SK-MEL-5 (cell line): Measurements from ENCODE around the gene GPR173. TPM values are rescaled to one million over a fixed set of nuclear protein-coding genes. Genes with fewer than 3 reads are reported as not detected.

Experiments used
- DNase-seq: peaks from one replicate; pipeline ENCODE4 v3.0.0-alpha.2; 2016; ENCODE audit warnings: low read depth, low spot score
- in situ Hi-C: cut with HindIII; loops from 2 replicates; pipeline ENCODE4 v1.10.0; 2016; ENCODE audit warnings: low sequenced_read_pairs, high pct_unique_total_duplicates, low pct_unique_long_range_greater_than_20kb
- total RNA-seq: library from RNA; depleted of rRNA; stranded (reverse); fragments of >200 nt; shearing (Covaris generic); gene quantifications from 2 replicates; pipeline ENCODE4 v1.2.3, GENCODE V29; 2014

Gene GPR173
- total RNA-seq, 1 experiment from 2014 or later, result not detected

DNA sequence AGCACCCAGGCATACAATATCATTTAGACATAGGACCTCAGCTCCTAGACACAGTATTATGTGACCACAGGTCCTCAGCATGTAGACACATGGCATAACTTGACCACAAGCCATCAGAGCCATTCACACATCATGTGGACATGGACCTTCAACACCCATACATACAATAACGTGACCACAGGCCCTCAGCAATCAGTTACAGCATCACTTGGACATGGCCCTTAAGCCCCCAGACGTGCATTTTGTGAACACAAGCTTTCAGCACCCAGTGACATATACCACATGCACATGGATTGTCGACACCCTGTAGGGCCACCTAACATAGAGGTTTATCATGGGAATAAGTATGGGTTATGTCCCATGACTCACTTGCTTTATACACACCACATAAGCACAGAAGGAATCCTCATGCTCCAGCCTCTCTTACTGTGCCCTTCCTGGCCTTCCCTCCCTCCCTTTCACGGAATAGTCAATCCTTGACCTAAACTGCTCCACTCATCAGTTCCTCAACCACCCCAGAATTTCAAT, 35.5 kb downstream of the GPR173 start:
- DNase-seq, result no peak
- in situ Hi-C loops, result no loop called here

DNA sequence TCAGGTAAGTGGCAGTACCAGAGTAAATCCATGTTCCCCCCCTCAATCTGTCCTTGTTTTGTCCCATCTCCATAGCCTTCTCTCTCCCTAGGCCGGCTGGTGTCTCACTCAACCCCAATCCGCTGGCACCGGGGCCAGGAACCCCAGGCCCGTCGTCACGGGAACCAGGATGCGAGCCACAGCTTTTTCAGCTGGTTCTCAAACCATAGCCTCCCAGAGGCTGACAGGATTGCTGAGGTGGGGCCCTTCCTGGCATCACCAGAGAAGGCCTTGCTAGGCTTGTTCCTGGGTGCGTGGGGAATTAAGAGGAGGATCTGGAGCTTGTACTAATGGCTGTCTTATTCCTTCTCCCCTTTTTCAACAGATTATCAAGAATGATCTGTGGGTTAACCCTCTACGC, 36.3 kb downstream of the GPR173 start:
- DNase-seq, result no peak
- in situ Hi-C loops, result no loop called here

DNA sequence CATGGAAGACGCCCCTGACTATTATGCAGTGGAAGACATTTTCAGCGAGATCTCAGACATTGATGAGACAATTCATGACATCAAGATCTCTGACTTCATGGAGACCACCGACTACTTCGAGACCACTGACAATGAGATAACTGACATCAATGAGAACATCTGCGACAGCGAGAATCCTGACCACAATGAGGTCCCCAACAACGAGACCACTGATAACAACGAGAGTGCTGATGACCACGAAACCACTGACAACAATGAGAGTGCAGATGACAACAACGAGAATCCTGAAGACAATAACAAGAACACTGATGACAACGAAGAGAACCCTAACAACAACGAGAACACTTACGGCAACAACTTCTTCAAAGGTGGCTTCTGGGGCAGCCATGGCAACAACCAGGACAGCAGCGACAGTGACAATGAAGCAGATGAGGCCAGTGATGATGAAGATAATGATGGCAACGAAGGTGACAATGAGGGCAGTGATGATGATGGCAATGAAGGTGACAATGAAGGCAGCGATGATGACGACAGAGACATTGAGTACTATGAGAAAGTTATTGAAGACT, 37.2 kb downstream of the GPR173 start:
- in situ Hi-C loops, result no loop called here
- no peak for DNase-seq

DNA sequence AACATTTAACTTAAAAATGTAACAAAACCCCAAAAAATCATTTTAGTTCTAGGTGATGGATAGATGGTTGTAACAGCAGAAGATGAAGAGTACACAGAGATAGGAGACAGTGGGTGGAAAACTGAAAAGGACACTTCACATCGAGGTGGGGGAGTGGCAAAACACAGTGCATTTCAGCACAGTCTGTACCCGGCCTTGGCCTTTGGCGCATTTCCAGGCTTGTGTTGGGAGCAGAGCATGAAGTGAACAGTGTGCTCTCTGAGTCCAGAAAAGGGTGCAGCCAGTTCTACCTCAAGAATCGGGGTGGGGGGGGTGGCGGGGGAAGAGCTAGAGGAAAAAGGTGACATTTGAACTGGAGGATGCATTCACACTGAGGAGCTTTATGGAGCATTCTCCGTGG, 37.9 kb downstream of the GPR173 start:
- in situ Hi-C loops, result no loop called here
- DNase-seq, result no peak

DNA sequence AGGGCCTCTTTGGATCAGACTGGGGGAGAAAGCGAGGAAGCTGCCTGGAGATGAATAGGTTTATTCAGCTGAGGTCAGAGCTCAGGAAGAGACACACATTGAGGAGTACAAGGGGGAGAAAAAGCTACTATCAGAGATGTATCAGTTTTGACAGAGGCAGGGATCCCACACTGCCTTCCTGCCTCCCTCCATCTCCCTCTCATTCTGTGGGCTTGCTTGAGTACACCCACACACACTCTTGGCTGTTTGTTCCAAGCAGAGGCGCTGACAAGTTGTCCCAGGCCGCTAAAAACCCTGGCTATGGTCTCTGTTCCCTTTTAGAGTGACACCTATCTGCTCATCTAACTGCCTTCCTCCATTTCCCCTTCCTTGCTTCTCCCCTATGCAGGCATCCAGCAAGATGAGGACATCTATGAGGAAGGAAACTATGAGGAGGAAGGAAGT, 38.8 kb downstream of the GPR173 start:
- in situ Hi-C loops, result no loop called here
- no peak for DNase-seq

DNA sequence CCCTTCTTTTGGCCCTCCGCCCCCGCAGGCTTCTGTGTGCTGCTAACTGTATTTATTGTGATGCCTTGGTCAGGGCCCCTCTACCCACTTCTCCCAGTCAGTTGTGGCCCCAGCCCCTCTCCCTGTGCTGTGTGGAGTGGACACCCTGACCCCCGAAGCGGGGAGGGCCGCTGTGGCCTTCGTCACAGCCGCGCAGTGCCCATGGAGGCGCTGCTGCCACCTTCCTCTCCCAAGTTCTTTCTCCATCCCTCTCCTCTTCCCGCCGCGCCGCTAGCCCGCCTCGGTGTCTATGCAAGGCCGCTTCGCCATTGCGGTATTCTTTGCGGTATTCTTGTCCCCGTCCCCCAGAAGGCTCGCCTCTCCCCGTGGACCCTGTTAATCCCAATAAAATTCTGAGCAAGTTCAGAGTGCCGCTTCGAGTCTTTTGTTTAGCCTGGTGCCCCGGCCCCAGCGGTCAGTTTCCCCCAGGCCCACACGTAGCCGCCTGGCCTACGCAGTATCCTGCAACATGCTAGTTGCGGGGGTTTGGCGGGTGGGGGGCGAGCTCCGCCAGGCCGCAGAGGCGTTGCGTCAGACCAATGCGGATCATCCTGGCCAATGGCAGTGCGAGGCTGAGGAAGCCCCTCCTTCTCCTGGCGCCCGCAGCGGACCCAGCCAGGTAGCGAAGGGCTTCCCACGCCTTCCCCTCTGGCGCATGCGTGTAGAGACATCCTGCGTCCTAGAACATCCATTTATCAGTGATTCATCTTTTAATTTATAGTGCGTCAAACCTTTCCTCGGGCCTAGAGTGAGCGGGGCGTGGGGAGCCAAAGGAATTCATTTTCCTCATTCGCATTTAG, 39.8 kb downstream of the GPR173 start:
- in situ Hi-C loops, result no loop called here
- no peak for DNase-seq

DNA sequence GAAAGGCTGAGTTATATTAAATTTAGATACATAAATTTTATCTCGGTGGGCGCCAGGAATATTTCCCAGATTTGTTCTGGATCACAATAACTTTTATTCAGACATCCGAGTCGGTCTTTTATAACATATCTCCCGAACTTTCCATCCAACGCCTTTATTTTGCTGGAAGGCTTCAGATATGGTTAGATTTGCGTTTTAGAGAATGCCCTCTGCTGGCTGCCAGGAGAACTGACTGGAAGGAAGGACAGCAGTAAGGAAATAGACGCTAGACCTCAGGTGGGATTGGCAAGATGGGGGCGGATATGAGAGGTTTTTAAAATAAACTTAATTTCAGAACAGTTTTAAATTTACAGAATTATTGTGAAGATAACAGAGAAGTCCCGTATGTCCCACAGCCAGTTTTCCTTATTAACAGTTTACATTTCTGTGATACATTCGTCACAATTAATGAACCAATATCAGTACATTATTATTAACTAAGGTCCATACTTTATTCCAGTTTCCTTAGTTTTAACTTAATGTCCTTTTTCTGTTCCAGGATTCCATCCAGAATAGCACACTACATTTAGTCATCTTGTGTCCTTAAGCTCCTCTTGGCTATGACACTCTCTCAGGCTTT, 40.7 kb downstream of the GPR173 start:
- DNase-seq, result peak; percentile 62

DNA sequence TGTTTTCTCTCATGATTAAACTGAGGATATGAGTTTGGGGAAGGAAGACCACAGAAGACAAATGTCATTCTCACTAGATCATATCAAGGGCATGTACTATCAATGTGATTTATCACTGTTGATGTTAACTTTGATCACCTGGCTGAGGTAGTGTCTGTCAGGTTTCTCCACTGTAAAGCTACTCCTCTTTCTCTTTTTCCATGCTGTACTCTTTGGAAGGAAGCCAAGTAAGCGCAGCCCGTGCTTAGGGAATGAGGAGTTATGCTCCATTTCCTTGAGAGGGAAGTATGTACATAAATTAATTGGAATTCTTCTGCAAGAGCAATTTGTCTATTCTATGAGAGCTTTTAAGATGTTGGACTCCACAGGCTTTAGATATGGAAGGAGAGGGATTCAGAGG, 41.3 kb downstream of the GPR173 start:
- no peak for DNase-seq
- in situ Hi-C loops, result no loop called here

More for the DNA sequence above, 40.7 kb downstream of the GPR173 start:
- in situ Hi-C loops, result no loop called here

DNA sequence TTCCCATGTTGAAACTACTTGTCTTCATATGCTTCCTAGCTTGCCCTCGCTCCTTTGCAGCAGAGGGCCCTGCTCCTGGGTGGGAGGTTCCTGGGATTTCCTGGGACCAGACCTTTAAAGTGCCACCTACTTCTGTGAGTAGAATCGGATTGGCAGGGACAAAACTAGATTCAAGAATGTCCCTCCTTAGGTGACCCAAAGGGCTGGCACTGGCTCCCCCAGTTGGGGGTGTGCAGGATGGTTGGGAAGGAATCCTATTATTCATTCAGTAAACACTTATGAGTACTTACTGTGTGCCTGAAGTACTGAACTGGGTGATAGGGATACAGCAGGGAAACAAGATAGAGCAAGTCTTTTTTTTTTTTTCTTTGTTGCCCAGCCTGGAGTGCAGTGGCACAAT, 42.8 kb downstream of the GPR173 start:
- in situ Hi-C loops, result no loop called here
- no peak for DNase-seq

DNA sequence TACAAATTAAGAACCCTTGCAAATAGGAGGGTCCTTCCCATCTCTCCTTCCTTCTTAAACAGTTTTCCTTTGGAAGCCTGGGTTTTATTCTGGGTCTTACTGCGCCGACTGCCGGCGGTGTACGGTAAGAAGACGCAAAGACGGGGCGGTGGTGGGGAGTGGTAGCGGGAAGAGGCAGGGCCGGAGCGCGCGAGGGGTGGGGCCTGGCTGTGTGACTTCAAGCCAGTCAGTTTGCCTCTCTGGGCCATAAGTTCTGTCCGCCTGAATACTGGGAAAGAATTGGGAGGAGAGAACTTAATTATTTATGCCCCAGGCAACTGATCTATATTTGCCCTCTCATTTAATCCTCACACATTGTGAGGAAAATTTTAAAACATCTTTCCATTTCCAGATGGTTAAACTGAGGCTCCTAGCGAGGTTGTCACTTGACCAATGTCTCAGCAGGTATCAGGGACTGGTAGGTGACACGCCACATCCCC, 44.6 kb downstream of the GPR173 start:
- DNase-seq, result peak; percentile 83
- in situ Hi-C loops, result no loop called here

DNA sequence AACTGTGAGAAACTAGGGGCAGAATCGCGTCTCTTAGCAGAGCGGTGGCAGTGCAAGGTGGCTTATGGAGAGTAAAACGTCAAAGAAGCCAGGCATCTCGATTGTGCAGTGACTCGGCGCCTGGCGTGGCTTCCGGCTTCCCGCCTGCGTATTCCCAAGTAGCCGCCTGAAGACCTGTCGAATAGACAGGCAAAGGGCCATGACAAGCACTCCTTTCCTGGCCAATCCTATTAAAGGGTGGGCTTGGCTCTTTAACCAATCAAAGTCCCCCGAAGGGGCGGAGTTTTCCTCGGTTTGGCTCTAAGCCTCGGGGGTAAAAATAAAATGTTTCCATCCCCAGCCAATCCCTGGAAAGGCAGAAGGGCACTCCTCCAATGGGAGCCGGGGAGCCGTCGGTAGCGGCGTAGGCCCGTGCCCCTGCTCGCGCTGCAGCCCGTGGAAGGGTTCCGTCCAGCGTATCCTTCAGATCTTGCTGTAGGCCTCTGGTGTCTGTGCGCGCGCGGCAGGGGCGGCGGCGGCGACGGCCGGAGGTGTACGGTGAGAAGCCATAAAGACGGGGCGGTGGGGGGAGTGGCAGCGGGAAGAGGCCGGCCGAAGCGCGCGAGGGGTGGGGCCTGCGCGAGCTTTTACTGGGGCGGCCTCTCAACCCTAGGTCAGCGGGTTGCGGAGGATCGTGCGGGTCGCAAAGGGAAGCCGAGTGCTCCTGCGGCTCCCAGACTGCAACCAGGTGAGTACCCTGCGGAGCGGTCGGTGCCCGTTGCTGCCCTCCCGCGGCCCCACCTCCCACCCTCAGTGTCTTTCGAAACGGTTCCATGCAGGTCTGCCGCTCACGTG, 45.4 kb downstream of the GPR173 start, which contains the start of gene KANTR:
Gene KANTR, plus strand, starts transcription at position 395 of the 834 bp plus-strand sequence. CDS start 30,131 bp downstream, outside the sequence.
- in situ Hi-C loops, result no loop called here
- peak; percentile 96 for DNase-seq

DNA sequence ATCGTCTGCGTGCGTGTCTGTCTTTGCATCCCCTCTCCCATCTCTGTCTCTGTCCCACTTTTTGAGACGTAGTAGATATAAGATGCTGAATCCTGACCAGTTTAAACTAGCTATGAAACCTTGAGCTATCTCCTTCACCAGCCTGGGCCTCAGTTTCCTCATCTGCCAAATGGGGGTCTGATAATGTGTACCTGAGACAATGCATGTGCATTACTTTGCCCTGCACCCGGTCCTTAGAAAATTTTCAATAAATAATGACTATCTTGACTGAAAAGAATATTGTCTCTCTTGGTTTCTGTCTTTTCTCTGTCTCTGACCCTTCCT, 46.0 kb downstream of the GPR173 start:
- in situ Hi-C loops, result no loop called here

DNA sequence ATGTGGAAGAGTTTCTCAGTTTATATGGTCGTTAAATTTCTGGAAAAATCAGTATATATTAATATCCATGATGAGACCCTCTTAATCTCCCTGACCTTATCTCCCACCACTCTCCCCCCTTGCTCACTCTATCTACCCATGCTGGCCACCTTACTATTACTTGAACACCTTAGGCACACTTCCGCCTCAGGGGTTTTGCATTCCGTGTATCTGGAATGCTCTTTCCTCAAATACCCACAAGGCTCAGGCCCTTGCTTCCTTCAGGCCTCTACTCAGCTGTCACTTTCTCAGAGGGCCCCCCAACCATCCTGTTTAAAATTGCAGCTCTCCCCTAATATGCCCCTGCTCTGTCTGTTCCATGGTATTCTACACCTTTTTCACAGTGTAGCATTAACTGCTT, 47.2 kb downstream of the GPR173 start:
- no peak for DNase-seq
- in situ Hi-C loops, result no loop called here

More for the DNA sequence above, 46.0 kb downstream of the GPR173 start:
- no peak for DNase-seq

DNA sequence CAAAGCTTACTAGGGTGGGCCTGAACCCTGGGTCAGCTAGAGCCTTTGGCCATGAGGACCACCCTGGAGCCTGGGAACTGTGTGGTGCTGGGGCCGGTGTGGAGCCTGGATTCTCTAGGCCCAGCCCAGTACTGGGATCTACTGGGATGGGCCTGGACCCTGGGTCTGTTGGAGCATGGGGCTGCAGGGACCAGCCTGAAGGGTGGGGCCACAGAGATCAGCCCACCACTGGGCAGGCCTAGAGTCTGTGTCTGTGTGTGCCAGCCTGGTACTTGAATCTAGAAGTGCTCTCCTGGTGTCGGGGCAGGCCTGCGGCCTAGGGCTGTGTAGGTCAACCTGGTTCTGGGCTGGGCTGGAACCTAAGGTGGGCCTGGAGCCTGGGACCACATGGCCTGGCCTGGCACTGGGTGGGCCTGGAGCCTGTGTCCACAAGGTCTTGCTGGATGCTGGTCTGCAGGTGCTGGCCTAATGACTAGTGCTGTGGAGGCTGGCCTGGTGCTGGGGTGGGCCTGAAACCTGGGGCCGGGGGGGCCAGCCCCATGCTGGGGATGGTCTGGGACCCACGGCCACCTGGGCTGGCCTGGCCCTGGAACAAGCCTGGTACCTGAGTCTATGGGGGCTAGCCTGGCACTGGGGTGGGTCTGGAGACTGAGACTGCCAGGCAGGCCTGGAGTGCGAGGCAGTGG, 66.4 kb downstream of the GPR173 start:
- in situ Hi-C loops, result no loop called here
- no peak for DNase-seq

DNA sequence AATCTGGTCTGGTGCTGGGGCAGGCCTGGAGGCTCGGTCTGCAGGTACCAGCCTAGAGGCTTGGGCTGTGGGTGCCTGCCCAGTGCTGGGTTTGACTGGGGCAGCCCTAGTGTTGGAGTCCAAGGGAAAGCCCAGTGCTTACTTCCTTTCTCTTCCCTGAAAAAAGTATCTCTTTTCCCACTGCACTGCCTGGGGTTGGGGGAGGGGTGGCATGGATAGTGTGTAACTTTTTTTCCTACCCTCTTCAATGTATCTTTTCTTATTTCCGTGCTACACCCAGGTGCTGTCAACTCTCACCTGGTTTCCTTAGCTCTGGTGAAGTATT, 66.9 kb downstream of the GPR173 start:
- in situ Hi-C loops, result no loop called here
- no peak for DNase-seq

DNA sequence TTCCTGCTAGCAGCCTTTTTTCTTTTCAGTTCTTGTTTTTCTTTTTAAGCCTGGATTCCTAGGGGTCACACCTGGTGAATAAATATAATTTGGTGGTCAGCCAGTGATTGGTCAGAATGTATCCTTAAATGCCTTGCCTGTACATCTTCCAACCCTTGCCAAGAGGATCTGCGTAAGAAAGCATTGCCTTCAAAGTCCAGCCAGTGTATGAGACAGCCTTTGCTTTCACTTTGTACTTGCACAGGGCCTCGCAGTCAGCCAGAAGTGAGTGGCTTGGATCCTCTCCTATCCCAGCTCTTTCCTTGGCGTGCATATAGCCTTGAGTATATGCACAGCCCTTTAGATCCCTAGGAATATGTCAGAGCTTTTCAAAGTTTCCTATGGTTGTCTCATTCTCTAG, 67.5 kb downstream of the GPR173 start:
- in situ Hi-C loops, result no loop called here
- DNase-seq, result peak; percentile 2

DNA sequence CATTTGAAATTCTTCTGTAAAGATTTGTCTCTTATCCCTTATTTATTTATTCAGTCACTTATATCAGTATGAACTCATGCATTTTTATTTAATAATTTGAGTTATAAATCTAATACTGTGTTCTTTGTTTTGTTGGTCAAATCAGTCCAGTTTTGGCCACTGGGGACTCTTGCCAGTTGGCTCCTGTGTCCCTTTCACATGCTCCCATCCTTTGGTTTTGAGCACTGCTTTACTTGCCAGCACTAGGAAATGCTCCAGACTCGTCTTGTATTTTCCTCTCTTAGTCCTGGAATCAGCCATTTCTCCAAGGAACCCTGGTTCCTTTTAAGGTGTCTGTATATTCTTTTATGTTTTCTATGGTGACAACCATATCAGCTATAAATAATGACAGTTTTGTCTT, 73.4 kb downstream of the GPR173 start:
- in situ Hi-C loops, result no loop called here
- DNase-seq, result no peak
